NCI-H1930 (cell line): Measurements from ENCODE around the gene COL18A1.

Source experiments
- DNase-seq, 2 experiments: peaks; one replicate each; lab custom pipeline; 2025; lab: John Stamatoyannopoulos, UW

Gene COL18A1

GRCh38 chr21:45383111-45383614 is 21.8 kb upstream of the COL18A1 start:
- no peak for DNase-seq

DNA sequence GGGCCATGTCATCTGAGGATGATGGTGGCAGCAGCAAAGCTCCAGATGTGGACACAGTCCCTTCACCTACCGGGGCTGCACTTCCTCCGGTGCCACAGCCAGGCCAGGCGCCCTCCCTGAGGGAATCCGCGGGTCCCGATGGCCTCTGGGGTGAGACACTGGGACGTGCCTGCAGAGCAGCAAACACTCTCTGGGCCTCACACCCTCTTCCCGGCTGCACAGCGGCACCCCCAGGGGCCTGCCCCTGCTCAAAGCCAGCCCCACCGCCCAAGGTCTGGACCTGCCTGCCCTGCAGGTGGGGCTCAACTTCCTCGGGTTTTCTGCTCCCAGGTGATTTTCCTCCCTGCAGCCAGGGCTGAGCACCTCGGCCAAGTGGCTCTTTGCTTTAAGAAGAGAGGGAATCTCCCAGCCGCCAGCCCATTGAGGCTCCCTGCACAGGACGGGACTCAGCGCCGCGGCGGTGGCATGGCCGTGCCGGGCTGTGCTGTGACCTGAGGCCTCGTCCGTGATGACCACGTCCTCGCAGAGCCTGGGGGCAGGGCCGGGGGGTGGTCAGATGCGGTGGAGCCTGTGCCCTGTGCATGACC is 21.3 kb upstream of the COL18A1 start:
- no peak for DNase-seq

- DNase-seq = no peak
Observed at GRCh38 chr21:45384656-45385548, 20.1 kb upstream of the COL18A1 start.

- DNase-seq = no peak
Observed at GRCh38 chr21:45385549-45386050, 19.4 kb upstream of the COL18A1 start.

DNA sequence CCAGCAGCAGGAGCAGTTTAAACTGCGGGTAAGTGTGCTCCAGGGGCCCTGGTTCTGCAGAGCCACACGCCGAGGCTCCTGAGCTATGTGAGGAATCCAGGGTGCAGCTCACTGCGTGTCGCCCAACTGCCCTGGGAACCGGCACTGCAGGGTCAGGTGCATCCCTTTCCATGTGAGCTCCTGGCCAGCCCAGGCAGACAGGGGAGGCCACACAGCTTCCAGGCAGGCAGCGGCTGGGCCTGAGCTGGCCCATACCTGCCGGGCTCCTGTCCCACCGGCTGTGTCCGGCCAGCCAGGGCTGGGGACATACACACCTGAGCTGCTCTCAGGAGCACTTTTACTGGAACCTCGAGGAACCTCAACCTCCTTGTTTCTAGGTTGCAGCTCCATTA is 18.6 kb upstream of the COL18A1 start:
- no peak for DNase-seq

DNA sequence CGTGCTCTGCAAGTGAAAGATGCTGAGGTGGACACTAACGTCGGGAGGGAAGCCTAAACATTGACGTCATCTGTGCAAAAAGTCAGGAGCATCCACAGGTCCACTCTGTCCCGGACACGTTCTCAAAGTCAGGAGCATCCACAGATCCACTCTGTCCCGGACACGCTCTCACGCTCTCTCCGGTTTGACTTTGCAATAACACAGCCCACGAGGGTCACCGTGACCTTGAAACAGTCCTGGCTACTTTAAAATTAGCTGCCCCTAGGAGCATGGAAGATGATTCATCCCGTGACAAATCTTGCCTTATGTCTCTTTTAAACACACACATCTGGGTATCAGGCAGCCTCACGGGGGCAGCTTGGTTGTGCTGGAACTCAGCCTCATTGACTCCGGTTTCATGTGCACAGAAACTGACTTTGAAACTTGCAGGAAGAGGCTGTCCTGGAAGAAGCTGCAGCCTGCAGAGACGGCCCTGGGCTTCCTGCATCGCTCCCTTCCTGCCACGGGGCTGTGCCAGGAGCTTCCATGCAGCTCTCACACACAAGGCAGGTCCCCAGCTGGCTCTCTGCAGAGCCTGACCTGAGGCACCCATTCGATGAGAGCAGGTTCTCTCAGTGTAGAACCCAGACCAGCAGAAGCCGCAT is 18.1 kb upstream of the COL18A1 start:
- no peak for DNase-seq

DNA sequence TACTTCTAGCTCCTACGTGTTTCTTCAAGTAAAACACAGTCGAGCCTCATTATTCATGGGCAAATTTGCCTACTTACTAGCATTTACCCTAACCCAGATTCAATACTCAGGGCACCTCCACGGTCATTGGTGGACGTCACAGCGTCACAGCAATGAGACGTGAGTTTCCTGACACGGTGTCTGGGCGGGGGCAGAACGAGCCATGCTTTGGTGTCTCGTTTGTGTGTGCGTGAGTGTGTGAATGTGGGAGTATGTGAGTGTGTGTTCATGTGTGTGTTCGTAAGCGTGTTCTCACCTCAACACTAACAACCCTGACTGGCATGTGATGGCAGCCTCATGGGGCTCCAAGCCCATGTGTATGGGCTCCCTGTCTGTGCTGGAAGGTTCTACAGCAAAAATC is 17.5 kb upstream of the COL18A1 start:
- no peak for DNase-seq

DNA sequence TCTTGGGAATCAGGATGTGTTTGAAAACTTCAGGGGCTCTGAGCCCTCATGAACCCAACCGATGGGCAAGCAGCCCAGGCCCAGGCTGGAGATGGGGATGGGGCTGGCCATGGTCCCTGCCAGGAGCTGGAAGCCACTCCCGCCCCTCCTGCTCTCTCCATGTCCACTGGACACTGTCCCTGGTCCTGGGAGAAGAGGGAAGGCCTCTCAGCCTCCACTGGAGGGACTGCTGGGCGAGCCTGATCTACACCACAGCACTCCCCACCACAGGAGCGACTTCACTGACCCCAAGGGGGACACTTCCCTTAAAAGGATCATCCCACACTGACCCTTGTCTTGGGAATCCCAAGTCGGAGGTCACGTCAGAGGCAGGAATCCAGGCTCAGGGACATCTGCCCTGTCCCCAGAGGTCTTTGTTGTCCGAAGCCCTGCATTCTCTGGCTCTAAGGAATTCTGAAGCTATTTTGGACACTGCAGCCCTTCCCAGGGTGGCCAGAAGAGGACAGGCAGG is 16.9 kb upstream of the COL18A1 start:
- no peak for DNase-seq

DNA sequence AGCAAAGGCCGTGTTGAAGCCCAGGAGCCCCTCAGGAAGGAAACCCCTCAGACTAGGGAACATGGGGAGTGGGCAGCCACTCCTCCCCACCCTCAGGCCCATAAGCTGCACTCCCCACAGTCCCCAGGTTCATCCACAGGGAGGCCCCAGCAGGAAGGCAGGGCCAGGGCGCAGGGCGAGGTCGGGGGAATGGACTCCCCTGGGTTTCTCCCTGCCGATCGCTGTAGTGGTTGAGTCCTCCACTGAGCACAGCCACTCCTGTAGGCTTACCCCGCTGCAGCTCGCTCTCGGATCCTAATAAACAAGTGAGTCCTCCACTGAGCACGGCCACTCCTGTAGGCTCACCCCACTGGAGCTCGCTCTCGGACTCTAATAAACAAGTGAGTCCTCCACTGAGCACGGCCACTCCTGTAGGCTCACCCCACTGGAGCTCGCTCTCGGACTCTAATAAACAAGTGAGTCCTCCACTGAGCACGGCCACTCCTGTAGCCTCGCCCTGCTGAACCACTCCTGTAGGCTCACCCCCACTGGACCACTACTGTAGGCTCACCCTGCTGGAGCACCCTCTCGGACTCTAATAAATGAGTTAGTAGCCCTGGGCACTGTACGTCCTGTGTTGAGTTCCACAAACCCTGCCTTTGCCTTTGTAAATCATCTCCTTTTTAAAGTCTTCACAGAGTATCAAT is 16.2 kb upstream of the COL18A1 start:
- no peak for DNase-seq

- no peak for DNase-seq
Observed at GRCh38 chr21:45390121-45390751, 14.7 kb upstream of the COL18A1 start.

GRCh38 chr21:45390831-45391742 is 13.9 kb upstream of the COL18A1 start:
- DNase-seq = no peak

DNA sequence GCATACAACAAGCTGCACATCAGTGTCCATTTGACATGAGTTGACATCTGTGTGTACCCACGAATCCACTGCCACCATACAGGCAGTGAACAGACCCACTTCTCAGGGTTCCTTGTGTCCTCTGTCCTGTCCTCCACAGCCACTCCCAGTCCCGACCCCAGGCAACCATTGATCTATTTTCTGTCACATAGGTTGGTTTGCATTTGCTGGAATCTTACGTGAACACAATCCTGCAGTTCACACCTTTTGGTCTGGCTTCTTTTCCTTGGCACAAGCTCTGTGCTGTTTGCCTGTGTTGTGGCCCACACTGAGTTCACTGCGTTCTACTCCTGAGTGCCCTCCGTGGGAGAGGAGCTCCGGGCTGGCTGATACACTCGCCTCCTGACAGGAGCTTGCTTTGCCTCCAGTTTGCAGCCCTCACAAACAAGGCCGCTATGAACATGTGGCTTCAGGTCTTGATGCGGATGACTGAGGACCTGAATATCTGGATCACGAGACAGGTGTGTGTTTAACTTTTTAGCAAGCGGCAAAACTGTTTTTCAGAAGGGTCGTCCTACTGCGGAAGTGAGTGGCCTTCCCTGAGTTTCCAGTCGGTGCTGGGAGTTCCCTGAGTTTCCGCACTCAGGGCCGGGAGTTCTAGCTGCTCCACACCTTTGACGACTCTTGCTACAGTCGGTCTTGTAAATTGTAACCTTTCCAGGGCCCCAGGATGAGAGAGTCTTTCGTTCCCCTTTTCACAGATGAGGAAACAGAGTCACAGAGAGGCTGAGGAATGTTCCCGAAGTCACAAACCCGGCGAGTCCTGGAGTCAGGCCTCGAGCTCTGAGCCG is 13.0 kb upstream of the COL18A1 start:
- DNase-seq = no peak

DNA sequence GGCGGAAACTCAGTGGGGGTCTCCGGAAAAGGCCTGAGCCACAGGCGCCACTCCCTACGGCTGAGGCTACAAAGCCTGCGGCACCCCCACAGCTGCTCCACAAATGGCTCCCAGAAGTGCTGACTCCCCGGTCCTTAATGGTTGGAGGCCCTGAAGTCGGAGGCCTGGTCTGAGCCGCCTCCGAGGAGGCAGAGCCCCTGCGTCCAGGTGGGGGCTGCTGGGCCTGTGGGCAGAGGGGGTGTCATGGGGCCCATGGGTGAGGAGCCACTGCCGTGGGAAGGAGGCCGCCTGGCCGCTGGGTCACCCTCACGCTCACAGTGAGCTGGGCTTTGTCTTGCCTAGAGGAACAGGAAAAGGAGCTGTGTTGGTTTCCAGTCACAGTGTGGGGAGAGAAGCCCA is 12.4 kb upstream of the COL18A1 start:
- no peak for DNase-seq

DNA sequence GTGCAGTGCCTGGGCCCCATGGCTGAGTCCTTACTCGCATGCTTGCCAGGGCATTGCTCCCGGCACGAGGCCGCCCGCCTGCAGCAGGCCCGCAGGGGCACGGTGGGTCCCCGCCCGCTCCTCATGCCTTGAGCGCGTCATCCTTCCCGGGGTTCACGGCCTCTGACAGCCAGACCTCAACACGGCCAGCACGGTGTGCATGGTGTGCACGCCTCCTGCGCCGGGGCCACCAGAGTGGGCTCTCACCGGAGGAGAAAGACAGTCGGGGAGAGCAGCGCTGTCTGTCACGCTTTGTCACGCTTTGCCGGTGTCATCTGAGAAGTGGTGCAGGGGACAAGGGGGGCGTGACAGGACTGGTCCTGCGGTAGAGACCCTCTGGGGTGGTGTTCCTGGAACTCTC is 11.9 kb upstream of the COL18A1 start:
- DNase-seq = no peak

GRCh38 chr21:45393833-45394638 is 10.9 kb upstream of the COL18A1 start:
- no peak for DNase-seq

DNA sequence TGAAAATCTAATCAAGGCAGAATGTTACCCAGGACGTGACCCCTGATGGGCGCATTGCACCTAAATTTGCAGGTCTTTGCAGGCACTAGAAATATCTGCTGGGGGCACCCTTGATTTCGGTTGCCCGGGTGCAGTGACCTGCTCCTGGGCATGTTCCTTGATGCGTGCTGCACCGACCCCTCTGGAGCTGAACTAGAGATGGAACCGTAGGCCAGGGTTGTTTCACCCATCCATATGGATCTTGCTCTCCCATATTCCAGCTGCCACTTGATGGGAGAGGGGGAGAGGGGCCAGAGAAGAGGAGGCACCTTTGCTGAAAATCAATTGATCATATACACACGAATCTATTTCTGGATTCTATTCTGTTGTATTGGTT is 8.4 kb upstream of the COL18A1 start:
- DNase-seq = no peak

- no peak for DNase-seq
Observed at GRCh38 chr21:45397381-45397780, 7.6 kb upstream of the COL18A1 start.

DNA sequence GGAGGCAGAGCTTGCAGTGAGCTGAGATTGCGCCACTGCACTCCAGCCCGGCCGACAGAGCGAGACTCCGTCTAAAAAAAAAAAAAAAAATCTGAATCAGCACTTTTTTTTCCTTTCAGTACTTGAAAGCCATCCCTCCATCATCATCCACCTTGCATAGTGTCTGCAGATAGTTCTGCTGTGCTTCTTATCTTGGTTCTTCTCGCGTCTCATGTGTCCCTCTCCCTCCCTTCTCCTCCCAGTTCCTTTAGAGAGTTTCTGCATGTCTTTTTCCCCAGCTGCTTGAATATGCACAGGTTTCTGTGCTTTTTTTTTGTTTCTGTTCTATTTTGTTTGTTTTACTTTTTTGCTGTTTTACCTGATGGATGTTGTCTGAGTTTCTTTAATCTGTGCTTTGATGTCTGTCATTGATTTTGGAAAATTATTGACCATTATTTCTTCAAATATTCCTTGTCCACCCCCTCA is 3.9 kb upstream of the COL18A1 start:
- DNase-seq = no peak
